Neural cell (in vitro differentiated cells): ENCODE measurements around the gene ZDHHC4. TPM values are rescaled to one million over a fixed set of nuclear protein-coding genes. Genes with fewer than 3 reads are reported as not detected.
"Not testable (repeated sequence)": the region's sequence is repeated elsewhere in the genome, so short reads cannot be mapped to it uniquely, and the experiment has no call there.

Experiments used
- H2AFZ ChIP-seq: fragments of 200-600, 300-800 bp; sonication (generic), shearing (Covaris generic); 2 replicates; pipeline ENCODE4 v1.6.0; 2014; ENCODE audit warnings: low read depth, mild to moderate bottlenecking, antibody characterized with exemption, low read length, moderate library complexity
- H3F3A ChIP-seq: fragments of 200-600 bp; shearing (Covaris generic); 2 replicates; pipeline ENCODE4 v1.6.1; 2016; ENCODE audit warnings: mild to moderate bottlenecking, moderate library complexity, mixed read lengths, antibody characterized with exemption, low read length; ENCODE audit not compliant: insufficient read depth, poor library complexity, severe bottlenecking
- H3K27ac ChIP-seq: fragments of 200-600, 300-800 bp; sonication (generic), shearing (Covaris generic); 2 replicates; pipeline ENCODE4 v1.5.1; 2014; ENCODE audit warnings: mild to moderate bottlenecking, low read length, moderate library complexity
- H3K27me3 ChIP-seq: fragments of 300-800, 200-600 bp; sonication (generic), shearing (Covaris generic); 2 replicates; pipeline ENCODE4 v1.6.0; 2014; ENCODE audit warnings: mild to moderate bottlenecking, low read depth, low read length, moderate library complexity; ENCODE audit not compliant: insufficient read depth
- H3K36me3 ChIP-seq: fragments of 300-800, 200-600 bp; sonication (generic), shearing (Covaris generic); 2 replicates; pipeline ENCODE4 v1.5.1; 2014; ENCODE audit warnings: mild to moderate bottlenecking, antibody characterized with exemption, low read length, moderate library complexity; ENCODE audit not compliant: insufficient read depth
- H3K4me2 ChIP-seq: fragments of 300-800, 200-600 bp; sonication (generic), shearing (Covaris generic); 2 replicates; pipeline ENCODE4 v1.6.0; 2014; ENCODE audit warnings: mild to moderate bottlenecking, low read length
- H3K4me3 ChIP-seq: fragments of 300-800, 200-600 bp; sonication (generic), shearing (Covaris generic); 2 replicates; pipeline ENCODE4 v1.5.1; 2014; ENCODE audit warnings: mild to moderate bottlenecking, low read length, moderate library complexity
- H3K79me2 ChIP-seq: fragments of 200-600 bp; shearing (Covaris generic); replicated peaks from 2 replicates; pipeline ENCODE4 v1.6.0; 2014; ENCODE audit warnings: mild to moderate bottlenecking, low read length, moderate library complexity; ENCODE audit not compliant: insufficient read depth
- H3K9ac ChIP-seq: fragments of 300-800, 200-600 bp; sonication (generic), shearing (Covaris generic); 2 replicates; pipeline ENCODE4 v1.6.1; 2016; ENCODE audit warnings: mild to moderate bottlenecking, low read length, mixed read lengths
- H3K9me2 ChIP-seq: fragments of 200-600 bp; shearing (Covaris generic); 2 replicates; pipeline ENCODE4 v1.6.1; 2016; ENCODE audit warnings: mild to moderate bottlenecking, low read length, mixed read lengths; ENCODE audit not compliant: insufficient read depth
- H3K9me3 ChIP-seq: fragments of 200-600, 300-800 bp; sonication (generic), shearing (Covaris generic); 2 replicates; pipeline ENCODE4 v1.6.1; 2016; ENCODE audit warnings: mild to moderate bottlenecking, mixed run types, low read length, moderate library complexity, mixed read lengths
- H4K20me1 ChIP-seq: fragments of 200-600 bp; shearing (Covaris generic); 2 replicates; pipeline ENCODE4 v1.6.1; 2016; ENCODE audit warnings: mild to moderate bottlenecking, mixed run types; ENCODE audit not compliant: insufficient read depth
- EP300 ChIP-seq: fragments of 450-650 bp; conservative IDR thresholded peaks from 2 replicates; pipeline ENCODE4 v1.6.1; 2014; ENCODE audit warnings: antibody characterized with exemption, mild to moderate bottlenecking, moderate library complexity; ENCODE audit not compliant: poor library complexity, severe bottlenecking
- EZH2 ChIP-seq: fragments of 200-600, 300-800 bp; shearing (Covaris generic), sonication (generic); IDR thresholded peaks from 2 replicates; pipeline ENCODE4 v1.6.1; 2014; ENCODE audit warnings: antibody characterized with exemption, low read length, borderline replicate concordance, mild to moderate bottlenecking; ENCODE audit not compliant: insufficient read depth, poor library complexity, severe bottlenecking
- MXI1 ChIP-seq: fragments of 450-650 bp; conservative IDR thresholded peaks from 2 replicates; pipeline ENCODE4 v1.6.1; 2014; ENCODE audit warnings: antibody characterized with exemption, mild to moderate bottlenecking; ENCODE audit not compliant: poor library complexity, severe bottlenecking
- POLR2AphosphoS5 ChIP-seq: IDR thresholded peaks from 2 replicates; pipeline ENCODE4 v1.6.1; 2012
- RAD21 ChIP-seq: fragments of 450-650 bp; conservative IDR thresholded peaks from 2 replicates; pipeline ENCODE4 v1.6.1; 2014; ENCODE audit warnings: antibody characterized with exemption, mild to moderate bottlenecking, moderate library complexity
- SMC3 ChIP-seq: fragments of 450-650 bp; conservative IDR thresholded peaks from 2 replicates; pipeline ENCODE4 v1.6.1; 2014; ENCODE audit warnings: antibody characterized with exemption, mild to moderate bottlenecking, moderate library complexity; ENCODE audit not compliant: poor library complexity
- TAF1 ChIP-seq: IDR thresholded peaks from 2 replicates; pipeline ENCODE4 v1.6.1; 2012; ENCODE audit warnings: low read depth
- polyA plus RNA-seq: library from polyadenylated mRNA; depleted of rRNA; stranded (reverse); fragments of >200 nt; gene quantifications from 2 replicates; pipeline ENCODE4 v1.2.3, GENCODE V29; 2014
- TF ChIP-seq, protein P1 (sequence below): IDR thresholded peaks from 2 replicates; pipeline ENCODE4 v1.6.1; 2012; ENCODE audit warnings: borderline replicate concordance

The ZDHHC4 gene
- polyA plus RNA-seq, 1 donor from 2014 or later: 52.2 TPM

DNA sequence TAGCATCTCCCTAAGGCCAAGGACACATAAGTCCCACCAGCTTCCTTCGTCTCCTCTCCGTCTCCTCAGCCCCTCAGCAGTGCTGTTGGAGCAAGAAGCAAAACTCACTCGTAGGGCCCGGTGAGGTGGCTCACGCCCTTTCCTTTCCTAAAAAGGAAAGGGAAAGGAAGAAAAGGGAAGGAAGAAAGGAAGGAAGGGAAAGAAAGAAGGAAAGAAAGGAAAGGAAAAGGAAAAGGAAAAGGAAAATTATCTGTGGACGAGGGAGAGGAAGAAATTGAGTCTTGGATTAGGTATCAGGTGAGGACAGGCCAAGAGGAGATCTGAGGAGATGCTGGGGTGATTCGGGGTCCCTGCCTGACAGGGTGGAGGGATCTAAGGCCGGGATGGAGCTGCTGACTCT is 56.8 kb downstream of the ZDHHC4 start:
- Histone ChIP-seq H4K20me1 (no peaks in the 10 kb centered on the region), H3K27me3 (no peaks in the 10 kb centered on the region), H3K9ac (no peak overlapping the region), H3K4me3 (no peak overlapping the region), H3K27ac (no peak overlapping the region), H3K9me3 (no peaks in the 10 kb centered on the region), H2AFZ (no peak overlapping the region), H3F3A (no peaks in the 10 kb centered on the region), H3K79me2 (peaks cover 15% of the 10 kb centered on the region), H3K36me3 (no peaks in the 10 kb centered on the region), H3K4me2 (no peak overlapping the region), H3K9me2 (no peaks in the 10 kb centered on the region)
- TF ChIP-seq POLR2AphosphoS5 (no peak), SMC3 (no peak), EZH2 (no peak), MXI1 (no peak), RAD21 (no peak), TAF1 (no peak), EP300 (no peak)
- TF ChIP-seq, protein P1, sequence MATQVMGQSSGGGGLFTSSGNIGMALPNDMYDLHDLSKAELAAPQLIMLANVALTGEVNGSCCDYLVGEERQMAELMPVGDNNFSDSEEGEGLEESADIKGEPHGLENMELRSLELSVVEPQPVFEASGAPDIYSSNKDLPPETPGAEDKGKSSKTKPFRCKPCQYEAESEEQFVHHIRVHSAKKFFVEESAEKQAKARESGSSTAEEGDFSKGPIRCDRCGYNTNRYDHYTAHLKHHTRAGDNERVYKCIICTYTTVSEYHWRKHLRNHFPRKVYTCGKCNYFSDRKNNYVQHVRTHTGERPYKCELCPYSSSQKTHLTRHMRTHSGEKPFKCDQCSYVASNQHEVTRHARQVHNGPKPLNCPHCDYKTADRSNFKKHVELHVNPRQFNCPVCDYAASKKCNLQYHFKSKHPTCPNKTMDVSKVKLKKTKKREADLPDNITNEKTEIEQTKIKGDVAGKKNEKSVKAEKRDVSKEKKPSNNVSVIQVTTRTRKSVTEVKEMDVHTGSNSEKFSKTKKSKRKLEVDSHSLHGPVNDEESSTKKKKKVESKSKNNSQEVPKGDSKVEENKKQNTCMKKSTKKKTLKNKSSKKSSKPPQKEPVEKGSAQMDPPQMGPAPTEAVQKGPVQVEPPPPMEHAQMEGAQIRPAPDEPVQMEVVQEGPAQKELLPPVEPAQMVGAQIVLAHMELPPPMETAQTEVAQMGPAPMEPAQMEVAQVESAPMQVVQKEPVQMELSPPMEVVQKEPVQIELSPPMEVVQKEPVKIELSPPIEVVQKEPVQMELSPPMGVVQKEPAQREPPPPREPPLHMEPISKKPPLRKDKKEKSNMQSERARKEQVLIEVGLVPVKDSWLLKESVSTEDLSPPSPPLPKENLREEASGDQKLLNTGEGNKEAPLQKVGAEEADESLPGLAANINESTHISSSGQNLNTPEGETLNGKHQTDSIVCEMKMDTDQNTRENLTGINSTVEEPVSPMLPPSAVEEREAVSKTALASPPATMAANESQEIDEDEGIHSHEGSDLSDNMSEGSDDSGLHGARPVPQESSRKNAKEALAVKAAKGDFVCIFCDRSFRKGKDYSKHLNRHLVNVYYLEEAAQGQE: no peak

DNA sequence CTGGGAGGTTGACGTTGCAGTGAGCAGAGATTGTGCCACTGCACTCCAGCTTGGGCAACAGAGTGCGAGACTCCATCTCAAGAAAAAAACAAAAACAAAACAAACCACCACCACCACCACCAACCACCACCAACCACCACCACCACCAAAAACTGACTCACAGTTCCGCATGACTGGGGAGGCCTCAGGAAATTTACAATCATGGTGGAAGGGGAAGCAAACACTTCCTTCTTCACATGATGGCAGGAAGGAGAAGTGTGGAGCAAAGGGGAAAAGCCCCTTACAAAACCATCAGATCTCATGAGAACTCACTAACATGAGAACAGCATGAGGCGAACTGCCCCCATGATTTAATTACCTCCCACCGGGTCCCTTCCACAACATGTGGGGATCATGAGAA is 57.7 kb downstream of the ZDHHC4 start:
- not testable (repeated sequence) for H3K9me2 ChIP-seq, H2AFZ ChIP-seq, H3K4me3 ChIP-seq, H3K4me2 ChIP-seq, H3K27me3 ChIP-seq, H3K27ac ChIP-seq, H3F3A ChIP-seq, H3K36me3 ChIP-seq, H4K20me1 ChIP-seq, H3K9me3 ChIP-seq, H3K9ac ChIP-seq
- peaks cover 24% of the 10 kb centered on the region for H3K79me2 ChIP-seq

DNA sequence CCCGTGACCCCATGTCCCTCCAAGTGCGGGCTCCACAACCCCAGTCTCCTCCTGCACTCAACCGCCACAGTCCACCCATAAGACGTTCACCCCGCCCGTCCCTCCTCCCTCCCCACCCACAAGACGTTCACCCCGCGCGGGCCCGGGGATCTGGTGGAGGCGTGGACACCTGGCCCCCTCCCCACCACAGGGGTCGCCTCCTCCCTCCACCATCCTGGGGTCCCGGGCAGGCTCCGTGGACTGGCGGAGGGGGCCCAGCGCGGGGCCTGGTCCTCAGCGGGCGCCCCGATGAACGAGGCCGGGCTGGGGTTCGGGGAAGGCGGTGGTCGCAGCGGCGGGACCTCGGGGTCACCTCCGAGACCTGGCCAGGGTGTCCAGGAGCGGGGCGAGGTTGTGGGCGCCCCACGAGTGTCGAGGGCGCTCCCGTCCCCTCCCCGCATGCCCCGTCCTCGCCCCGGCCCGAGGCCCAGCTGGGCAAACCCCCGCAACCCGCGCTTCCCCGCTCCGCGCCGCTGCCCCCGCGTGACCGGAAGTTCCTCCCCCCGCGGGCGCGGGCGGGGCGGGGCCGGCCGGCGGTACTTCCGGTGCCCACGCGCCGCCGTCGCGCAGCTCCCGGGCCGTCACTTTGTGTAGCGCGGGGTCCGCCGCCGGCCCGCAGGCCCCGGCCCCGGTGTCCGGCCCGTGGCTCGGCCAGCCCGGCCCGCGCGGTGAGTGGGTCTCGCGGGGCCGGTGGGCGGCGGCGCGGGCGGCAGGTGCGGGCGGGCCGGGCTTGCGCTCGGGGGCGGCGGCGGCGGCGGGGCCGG is 59.7 kb downstream of the ZDHHC4 start, which contains the start of gene ZNF316:
ZNF316 (plus strand) TSS at position 578 of the 803 bp plus-strand sequence. CDS start 5,092 bp downstream, outside the sequence.
- H3K9me3 ChIP-seq: no peaks in the 10 kb centered on the region
- no peaks in the 10 kb centered on the region for H3K9me2 ChIP-seq
- peak within 1 kb of the TSS; percentile 73 for H2AFZ ChIP-seq
- H3F3A ChIP-seq: no peaks in the 10 kb centered on the region
- no peaks in the 10 kb centered on the region for H4K20me1 ChIP-seq
- TF ChIP-seq MXI1 (peak; percentile 58), POLR2AphosphoS5 (peak; percentile 76), TAF1 (peak; percentile 38), EP300 (no peak)
- peak within 1 kb of the TSS; percentile 24 for H3K27ac ChIP-seq
- H3K4me3 ChIP-seq: peak within 1 kb of the TSS; percentile 96
- H3K4me2 ChIP-seq: peak within 1 kb of the TSS; percentile 48
- H3K27me3 ChIP-seq: no peaks in the 10 kb centered on the region
- H3K79me2 ChIP-seq: peaks cover 31% of the 10 kb centered on the region
- H3K9ac ChIP-seq: peak within 1 kb of the TSS; percentile 83
- no peaks in the 10 kb centered on the region for H3K36me3 ChIP-seq
